Measurements from ENCODE around the gene PISD.

GRCh38 chr22:31572939-31573338, 89.1 kb downstream of the PISD start:
- TF ChIP-seq RBBP5 (IDR thresholded peaks at IDR 0.05; ENCODE audit: borderline replicate concordance, low read depth, low read length) = no peak
- TF ChIP-seq, protein P1, sequence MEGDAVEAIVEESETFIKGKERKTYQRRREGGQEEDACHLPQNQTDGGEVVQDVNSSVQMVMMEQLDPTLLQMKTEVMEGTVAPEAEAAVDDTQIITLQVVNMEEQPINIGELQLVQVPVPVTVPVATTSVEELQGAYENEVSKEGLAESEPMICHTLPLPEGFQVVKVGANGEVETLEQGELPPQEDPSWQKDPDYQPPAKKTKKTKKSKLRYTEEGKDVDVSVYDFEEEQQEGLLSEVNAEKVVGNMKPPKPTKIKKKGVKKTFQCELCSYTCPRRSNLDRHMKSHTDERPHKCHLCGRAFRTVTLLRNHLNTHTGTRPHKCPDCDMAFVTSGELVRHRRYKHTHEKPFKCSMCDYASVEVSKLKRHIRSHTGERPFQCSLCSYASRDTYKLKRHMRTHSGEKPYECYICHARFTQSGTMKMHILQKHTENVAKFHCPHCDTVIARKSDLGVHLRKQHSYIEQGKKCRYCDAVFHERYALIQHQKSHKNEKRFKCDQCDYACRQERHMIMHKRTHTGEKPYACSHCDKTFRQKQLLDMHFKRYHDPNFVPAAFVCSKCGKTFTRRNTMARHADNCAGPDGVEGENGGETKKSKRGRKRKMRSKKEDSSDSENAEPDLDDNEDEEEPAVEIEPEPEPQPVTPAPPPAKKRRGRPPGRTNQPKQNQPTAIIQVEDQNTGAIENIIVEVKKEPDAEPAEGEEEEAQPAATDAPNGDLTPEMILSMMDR (IDR thresholded peaks at IDR 0.05; ENCODE audit: control extremely low read depth in 1 of 3, insufficient read depth in 1 of 3, low read depth in 1 of 3, low read length in 3 of 3) = no peak
- no peak for TF ChIP-seq SAP30 (IDR thresholded peaks at IDR 0.05; ENCODE audit: insufficient read depth, insufficient replicate concordance, low read length)
- no peak for TF ChIP-seq FOSL1 (IDR thresholded peaks at IDR 0.05; ENCODE audit: insufficient read depth, low read depth, low read length)
- TF ChIP-seq RXRA (IDR thresholded peaks at IDR 0.05; ENCODE audit: insufficient read depth, low read depth, low read length) = no peak
- no peak for TF ChIP-seq CHD2 (IDR thresholded peaks at IDR 0.05; ENCODE audit: low read length)
- TF ChIP-seq EZH2 (IDR thresholded peaks at IDR 0.05; ENCODE audit: low read depth, low read length, severe bottlenecking) = no peak

All from H1 (cell line).